Breast epithelium (tissue), 3 donors: ENCODE measurements around the gene ADAM30.

Source experiments
- CTCF ChIP-seq, 3 donors: fragments of 450-650 bp; IDR thresholded peaks; one replicate each; pipeline ENCODE4 v1.5.1; 2016 to 2017; ENCODE audit warnings: antibody characterized with exemption in 3 of 3, mild to moderate bottlenecking in 3 of 3, moderate library complexity in 3 of 3
- POLR2A ChIP-seq: fragments of 450-650 bp; IDR thresholded peaks from one replicate; pipeline ENCODE4 v1.6.1; 2016; ENCODE audit warnings: antibody characterized with exemption, mild to moderate bottlenecking, moderate library complexity

GRCh38 chr1:119908661-119909060 lies 12.3 kb upstream of the ADAM30 start:
- TF ChIP-seq CTCF (IDR thresholded peaks at IDR 0.05) = no peak
- TF ChIP-seq POLR2A = no peak
